ENCODE data around the gene EPS8L3.

EPS8L3 gene

DNA sequence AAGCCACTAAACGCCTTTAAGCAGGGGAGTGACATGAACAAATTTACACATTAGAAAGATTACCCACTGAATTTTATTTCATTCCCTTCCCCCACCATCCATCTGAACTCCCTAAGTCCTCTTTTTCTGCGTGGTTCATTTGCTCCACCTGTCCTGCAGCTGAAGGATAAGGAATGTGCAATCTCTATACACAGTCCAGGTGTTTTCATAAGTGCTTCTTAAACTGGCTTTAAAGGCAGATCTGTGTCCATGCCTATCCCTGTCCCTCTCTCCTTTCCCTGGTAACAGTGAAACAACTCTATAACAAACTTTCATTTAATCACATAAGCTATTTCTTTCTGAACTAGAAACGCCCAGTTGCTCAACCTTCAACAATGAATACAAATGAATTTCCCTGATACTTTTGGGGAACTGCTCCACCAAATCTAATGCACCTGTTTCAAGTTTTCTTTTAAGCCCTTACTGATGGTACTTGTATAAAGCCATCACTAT lies 31.3 kb downstream of the EPS8L3 start:
- FAIRE-seq: no peak

DNA sequence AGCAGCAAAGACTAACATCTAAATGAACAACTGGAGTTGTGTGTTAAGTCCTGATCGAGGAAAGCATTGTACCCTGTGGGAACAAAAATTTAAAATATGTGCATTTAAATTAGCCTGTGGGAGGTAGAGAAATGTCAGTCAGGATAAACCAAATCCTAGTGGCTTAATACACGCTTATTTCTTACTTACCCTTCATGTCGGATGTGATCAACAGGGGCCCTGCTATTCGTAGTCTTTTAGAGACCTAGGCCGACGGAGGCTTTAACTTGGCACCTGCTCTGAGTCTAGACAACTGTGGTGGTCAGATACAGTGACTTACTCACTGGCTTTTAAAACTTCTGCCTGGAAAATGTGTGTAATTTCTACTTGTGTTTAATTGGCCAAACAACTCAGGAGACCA lies 33.1 kb downstream of the EPS8L3 start:
- no peak for FAIRE-seq
- no peak for DNase-seq (ENCODE audit: insufficient read length, low spot score)
- TF ChIP-seq, protein P1, sequence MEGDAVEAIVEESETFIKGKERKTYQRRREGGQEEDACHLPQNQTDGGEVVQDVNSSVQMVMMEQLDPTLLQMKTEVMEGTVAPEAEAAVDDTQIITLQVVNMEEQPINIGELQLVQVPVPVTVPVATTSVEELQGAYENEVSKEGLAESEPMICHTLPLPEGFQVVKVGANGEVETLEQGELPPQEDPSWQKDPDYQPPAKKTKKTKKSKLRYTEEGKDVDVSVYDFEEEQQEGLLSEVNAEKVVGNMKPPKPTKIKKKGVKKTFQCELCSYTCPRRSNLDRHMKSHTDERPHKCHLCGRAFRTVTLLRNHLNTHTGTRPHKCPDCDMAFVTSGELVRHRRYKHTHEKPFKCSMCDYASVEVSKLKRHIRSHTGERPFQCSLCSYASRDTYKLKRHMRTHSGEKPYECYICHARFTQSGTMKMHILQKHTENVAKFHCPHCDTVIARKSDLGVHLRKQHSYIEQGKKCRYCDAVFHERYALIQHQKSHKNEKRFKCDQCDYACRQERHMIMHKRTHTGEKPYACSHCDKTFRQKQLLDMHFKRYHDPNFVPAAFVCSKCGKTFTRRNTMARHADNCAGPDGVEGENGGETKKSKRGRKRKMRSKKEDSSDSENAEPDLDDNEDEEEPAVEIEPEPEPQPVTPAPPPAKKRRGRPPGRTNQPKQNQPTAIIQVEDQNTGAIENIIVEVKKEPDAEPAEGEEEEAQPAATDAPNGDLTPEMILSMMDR (IDR thresholded peaks at IDR 0.05; ENCODE audit: insufficient read depth, missing control alignments): no peak

More for the DNA sequence above, 31.3 kb downstream of the EPS8L3 start:
- TF ChIP-seq, protein P1 (IDR thresholded peaks at IDR 0.05; ENCODE audit: insufficient read depth, missing control alignments): no peak
- DNase-seq (ENCODE audit: insufficient read length, low spot score): no peak

DNA sequence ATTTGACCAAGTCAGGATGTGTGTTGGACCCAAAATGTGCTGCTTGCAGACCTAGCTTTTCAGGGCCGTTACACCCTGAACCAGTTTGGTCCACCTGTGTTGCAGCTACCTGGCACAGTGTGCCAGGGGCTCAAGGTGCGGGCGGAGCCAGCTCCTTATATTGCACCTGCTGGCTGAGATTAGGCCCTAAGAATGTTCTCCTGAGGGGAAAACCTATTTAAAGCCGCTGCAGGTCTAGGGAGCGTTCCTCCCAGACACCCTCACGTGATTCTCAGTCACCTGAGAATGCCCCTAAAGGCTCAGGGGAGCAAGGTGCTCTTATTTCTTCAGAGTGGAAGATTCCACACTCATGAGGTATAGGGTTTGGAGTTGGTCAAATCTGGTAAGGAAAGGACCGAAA lies 34.9 kb downstream of the EPS8L3 start:
- DNase-seq (ENCODE audit: insufficient read length, low spot score) (no peak), FAIRE-seq (no peak)
- TF ChIP-seq, protein P1 (IDR thresholded peaks at IDR 0.05; ENCODE audit: insufficient read depth, missing control alignments): no peak

DNA sequence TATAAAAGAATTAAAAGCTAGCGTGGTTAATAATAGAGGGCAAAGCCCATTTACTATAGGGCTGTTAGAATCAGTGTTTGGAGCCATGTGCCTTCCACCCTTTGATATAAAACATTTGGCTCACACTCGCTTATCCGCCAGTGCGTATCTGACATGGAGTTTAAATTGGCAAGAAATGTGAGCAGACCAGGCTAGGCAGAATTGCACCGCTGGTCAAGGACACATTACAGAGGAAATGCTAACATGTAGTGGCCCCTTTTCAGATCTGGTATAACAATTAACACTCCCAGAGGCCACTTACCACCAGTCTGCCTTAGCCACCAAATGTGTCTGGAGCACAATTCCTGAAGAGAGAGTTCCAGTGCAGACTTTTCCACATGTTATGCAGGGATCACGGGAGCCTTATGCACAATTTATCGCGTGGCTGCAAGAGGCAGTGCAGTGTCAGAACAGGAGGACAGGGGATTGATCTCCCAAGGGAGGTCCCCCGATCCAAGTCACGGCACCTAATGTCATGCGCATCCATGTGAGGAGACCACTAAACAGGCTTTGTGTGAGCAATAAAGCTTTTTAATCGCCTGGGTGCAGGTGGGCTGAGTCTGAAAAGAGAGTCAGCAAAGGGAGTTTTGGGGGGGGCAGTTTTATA lies 36.9 kb downstream of the EPS8L3 start:
- no peak for DNase-seq (ENCODE audit: insufficient read length, low spot score)
- no peak for FAIRE-seq
- TF ChIP-seq, protein P1 (IDR thresholded peaks at IDR 0.05; ENCODE audit: insufficient read depth, missing control alignments): no peak

DNA sequence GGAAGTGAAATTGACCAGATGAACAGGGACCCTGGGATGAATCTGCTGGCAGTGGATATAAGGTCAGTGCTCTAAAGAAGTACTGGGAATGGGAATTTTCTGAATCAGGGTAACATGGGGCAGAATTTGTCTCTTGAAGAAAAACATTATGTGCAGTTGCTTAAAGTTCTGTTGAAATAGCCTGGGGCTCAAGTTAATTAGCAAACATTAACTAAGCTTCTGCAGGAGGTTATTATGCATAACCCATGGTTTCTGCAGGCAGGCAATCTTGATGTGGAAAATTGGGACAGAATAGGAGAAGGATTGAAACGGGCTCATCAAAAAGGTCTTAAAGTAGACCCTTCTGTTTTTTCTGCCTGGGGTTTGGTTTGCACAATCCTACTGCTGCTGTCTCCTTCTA lies 37.7 kb downstream of the EPS8L3 start:
- DNase-seq (ENCODE audit: insufficient read length, low spot score) (no peak), FAIRE-seq (no peak)
- TF ChIP-seq, protein P1 (IDR thresholded peaks at IDR 0.05; ENCODE audit: insufficient read depth, missing control alignments): no peak

DNA sequence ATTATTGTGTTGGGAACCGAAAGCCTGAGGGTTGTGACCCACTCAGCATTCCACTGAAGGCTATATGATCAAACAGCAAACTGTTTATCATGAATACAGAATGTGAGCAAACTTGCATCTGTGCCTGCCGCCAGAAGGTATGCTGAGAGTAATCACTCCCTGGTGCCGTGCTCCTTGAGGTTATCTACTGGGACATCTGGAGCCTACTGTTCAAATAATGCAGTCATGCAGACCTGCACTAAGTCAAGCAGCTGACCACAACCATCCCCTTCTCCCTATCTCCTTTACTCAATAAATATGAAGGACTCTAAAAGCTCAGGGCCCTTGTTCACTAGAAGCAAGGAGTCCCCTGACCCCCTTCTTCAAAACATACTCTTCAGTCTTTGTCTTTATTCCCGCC lies 38.2 kb downstream of the EPS8L3 start:
- no peak for DNase-seq (ENCODE audit: insufficient read length, low spot score)
- TF ChIP-seq, protein P1 (IDR thresholded peaks at IDR 0.05; ENCODE audit: insufficient read depth, missing control alignments): no peak
- no peak for FAIRE-seq

DNA sequence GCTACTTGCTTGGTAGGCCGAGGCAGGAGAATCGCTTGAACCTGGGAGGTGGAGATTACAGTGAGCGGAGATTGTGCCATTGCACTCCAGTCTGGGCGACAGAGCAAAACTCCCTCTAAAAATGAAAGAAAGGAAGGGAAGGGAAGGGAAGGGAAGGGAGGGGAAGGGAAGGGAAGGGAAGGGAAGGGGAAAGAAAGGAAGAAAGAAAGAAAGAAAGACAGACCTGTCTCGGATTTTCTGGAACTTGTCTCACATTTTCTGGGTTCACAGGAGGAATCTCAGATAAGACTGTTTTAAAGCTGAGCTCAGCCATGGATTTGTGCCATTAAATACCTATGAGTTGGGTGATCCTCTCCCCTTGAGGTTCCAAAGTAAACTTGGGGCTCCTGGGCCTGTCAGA lies 38.8 kb downstream of the EPS8L3 start:
- no peak for DNase-seq (ENCODE audit: insufficient read length, low spot score)
- TF ChIP-seq, protein P1 (IDR thresholded peaks at IDR 0.05; ENCODE audit: insufficient read depth, missing control alignments): no peak
- no peak for FAIRE-seq

Measured in D721Med (cell line).